Suppressor macrophage treated with lipopolysaccharide for 1 hour (primary cell): ENCODE measurements around the gene FCHSD1.

Experiments
- DNase-seq, 3 donors: peaks; one replicate each; pipeline ENCODE4 v3.0.0-alpha.2; 2020 to 2022

The FCHSD1 gene

GRCh38 chr5:141650851-141651727 lies at the start of gene FCHSD1:
TSS of gene FCHSD1 (minus strand) at chr5:141651418. CDS start at chr5:141651368, 50 bp downstream.
- peak; percentile 85 to 95 (median 92) for DNase-seq

- DNase-seq = no peak
These were observed 46.4 kb upstream of the FCHSD1 start for GRCh38 chr5:141697586-141697985.

- DNase-seq = no peak
These were observed 45.2 kb upstream of the FCHSD1 start for GRCh38 chr5:141696431-141696830.

- no peak for DNase-seq
These were observed 44.5 kb upstream of the FCHSD1 start for GRCh38 chr5:141695627-141696215.

- DNase-seq = no peak
These were observed 43.3 kb upstream of the FCHSD1 start for GRCh38 chr5:141694479-141694878.

GRCh38 chr5:141692919-141693725 lies 41.9 kb upstream of the FCHSD1 start:
- DNase-seq = peak; percentile 55 to 65 (median 57)

- DNase-seq = peak in 1 of 3 donors; percentile 26
These were observed 41.3 kb upstream of the FCHSD1 start for GRCh38 chr5:141692533-141692888.

- peak; percentile 84 to 92 (median 90) for DNase-seq
These were observed 40.8 kb upstream of the FCHSD1 start for GRCh38 chr5:141691867-141692532.

GRCh38 chr5:141691286-141691866 lies 40.2 kb upstream of the FCHSD1 start:
- peak; percentile 31 to 58 (median 44) for DNase-seq

- no peak for DNase-seq
These were observed 35.6 kb upstream of the FCHSD1 start for GRCh38 chr5:141686648-141687416.

- DNase-seq = peak; percentile 26 to 47 (median 43)
These were observed 34.4 kb upstream of the FCHSD1 start for GRCh38 chr5:141685591-141685990.

- DNase-seq = no peak
These were observed 32.5 kb upstream of the FCHSD1 start for GRCh38 chr5:141683596-141684141.

GRCh38 chr5:141681695-141682641 lies 30.8 kb upstream of the FCHSD1 start, which contains the start of gene ARAP3:
TSS of gene ARAP3 (minus strand) at chr5:141682230. CDS start at chr5:141680486, 1,744 bp downstream.
- DNase-seq = peak; percentile 71 to 87 (median 79)

- no peak for DNase-seq
These were observed 30.1 kb upstream of the FCHSD1 start for GRCh38 chr5:141681295-141681694.

GRCh38 chr5:141680751-141681201 lies 29.6 kb upstream of the FCHSD1 start:
- peak in 1 of 3 donors; percentile 32 for DNase-seq

GRCh38 chr5:141680178-141680577 lies 29.0 kb upstream of the FCHSD1 start:
- no peak for DNase-seq

- no peak for DNase-seq
These were observed 26.2 kb upstream of the FCHSD1 start for GRCh38 chr5:141677415-141677814.

GRCh38 chr5:141675672-141676071 lies 24.5 kb upstream of the FCHSD1 start:
- no peak for DNase-seq

GRCh38 chr5:141674747-141675146 lies 23.5 kb upstream of the FCHSD1 start:
- no peak for DNase-seq
